ENCODE results near the gene ZNF425.
"Not testable (repeated sequence)": the region's sequence is repeated elsewhere in the genome, so short reads cannot be mapped to it uniquely, and the experiment has no call there.

The ZNF425 gene

GRCh38 chr7:149071641-149072437, 54.3 kb downstream of the ZNF425 start:
- no peak for DNase-seq

- DNase-seq = no peak
Measured at GRCh38 chr7:149071182-149071635, 54.9 kb downstream of the ZNF425 start.

DNA sequence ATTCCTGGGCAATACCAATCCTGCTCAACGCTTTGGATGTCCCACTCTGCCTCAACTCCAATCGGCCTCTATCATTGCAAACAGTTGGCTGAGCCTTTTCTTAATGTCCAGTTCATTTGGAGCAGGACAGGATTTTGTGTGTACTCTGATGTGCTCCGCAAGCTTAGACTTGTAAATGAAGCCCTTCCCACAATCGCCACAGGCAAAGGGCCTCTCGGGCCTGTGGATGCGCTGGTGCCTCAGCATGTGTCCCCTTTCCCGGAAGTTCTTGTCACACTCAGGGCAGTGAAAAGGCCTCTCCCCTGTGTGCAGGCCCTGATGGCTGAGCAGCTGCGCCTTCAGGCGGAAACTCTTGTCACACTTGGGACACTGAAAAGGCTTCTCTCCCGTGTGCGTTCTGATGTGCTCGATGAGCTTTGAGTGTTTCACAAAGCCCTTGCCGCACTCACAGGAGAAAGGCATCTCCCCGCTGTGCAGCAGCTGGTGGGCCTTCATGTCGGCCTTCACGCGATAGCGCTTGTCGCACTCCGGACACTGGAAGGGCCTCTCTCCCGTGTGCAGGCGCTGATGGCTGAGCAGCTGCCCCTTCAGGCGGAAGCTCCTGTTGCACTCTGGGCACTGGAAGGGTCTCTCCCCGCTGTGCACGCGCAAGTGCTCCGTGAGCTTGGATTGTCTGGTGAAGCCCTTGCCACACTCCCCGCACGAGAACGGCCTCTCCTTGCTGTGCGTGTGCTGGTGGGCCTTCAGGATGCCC, 55.6 kb downstream of the ZNF425 start:
- DNase-seq = no peak

GRCh38 chr7:149067869-149068268, 58.3 kb downstream of the ZNF425 start:
- peak; percentile 20 for DNase-seq

GRCh38 chr7:149063476-149063875, 62.6 kb downstream of the ZNF425 start:
- DNase-seq = no peak

GRCh38 chr7:149062217-149062899, 63.8 kb downstream of the ZNF425 start:
- not testable (repeated sequence) for DNase-seq

- peak; percentile 51 for DNase-seq
Measured at GRCh38 chr7:149060156-149060555, 66.0 kb downstream of the ZNF425 start.

GRCh38 chr7:149053885-149054284, 72.2 kb downstream of the ZNF425 start:
- no peak for DNase-seq

- no peak for DNase-seq
Measured at GRCh38 chr7:149053384-149053783, 72.7 kb downstream of the ZNF425 start.

Measured in RPMI8226 (cell line).